Ureter (tissue), 1 donor: ENCODE results near the gene CHMP1B. TPM values are rescaled to one million over a fixed set of nuclear protein-coding genes. Genes with fewer than 3 reads are reported as not detected.
"Not testable (repeated sequence)": the region's sequence is repeated elsewhere in the genome, so short reads cannot be mapped to it uniquely, and the experiment has no call there.

Experiments
- DNase-seq: peaks from one replicate; pipeline ENCODE4 v3.0.0-alpha.2; 2020; ENCODE audit warnings: low spot score
- total RNA-seq: library from RNA; stranded (reverse); gene quantifications from one replicate; pipeline ENCODE4 v1.2.4, GENCODE V29; 2023
- donor health status: DM: yes; HTN: yes; CAD: no.

CHMP1B gene
- total RNA-seq, 1 donor from 2014 or later: 39.2 TPM

- DNase-seq: no peak
Observed at GRCh38 chr18:11871501-11871900, 20.3 kb downstream of the CHMP1B start.

- DNase-seq: no peak
Observed at GRCh38 chr18:11872479-11873136, 21.4 kb downstream of the CHMP1B start.

GRCh38 chr18:11873670-11874340, 22.6 kb downstream of the CHMP1B start:
- no peak for DNase-seq

- DNase-seq: no peak
Observed at GRCh38 chr18:11874676-11875075, 23.5 kb downstream of the CHMP1B start.

- DNase-seq: no peak
Observed at GRCh38 chr18:11877497-11878135, 26.4 kb downstream of the CHMP1B start.

- DNase-seq: no peak
Observed at GRCh38 chr18:11880586-11881304, 29.5 kb downstream of the CHMP1B start.

GRCh38 chr18:11882636-11883035, 31.4 kb downstream of the CHMP1B start:
- no peak for DNase-seq

GRCh38 chr18:11883153-11883552, 31.9 kb downstream of the CHMP1B start:
- no peak for DNase-seq

GRCh38 chr18:11884396-11885030, 33.3 kb downstream of the CHMP1B start:
- DNase-seq: no peak

- no peak for DNase-seq
Observed at GRCh38 chr18:11885278-11885947, 34.2 kb downstream of the CHMP1B start.

GRCh38 chr18:11886577-11887110, 35.4 kb downstream of the CHMP1B start:
- no peak for DNase-seq

- DNase-seq: no peak
Observed at GRCh38 chr18:11887328-11888128, 36.3 kb downstream of the CHMP1B start.

- no peak for DNase-seq
Observed at GRCh38 chr18:11888726-11889125, 37.5 kb downstream of the CHMP1B start.

- no peak for DNase-seq
Observed at GRCh38 chr18:11889284-11889683, 38.1 kb downstream of the CHMP1B start.

- DNase-seq: no peak
Observed at GRCh38 chr18:11891737-11892136, 40.5 kb downstream of the CHMP1B start.

GRCh38 chr18:11892438-11892837, 41.2 kb downstream of the CHMP1B start:
- not testable (repeated sequence) for DNase-seq

- DNase-seq: no peak
Observed at GRCh38 chr18:11897781-11898180, 46.6 kb downstream of the CHMP1B start.

- DNase-seq: no peak
Observed at GRCh38 chr18:11899063-11899462, 47.9 kb downstream of the CHMP1B start.

- no peak for DNase-seq
Observed at GRCh38 chr18:11901826-11902438, 50.7 kb downstream of the CHMP1B start.
